Effector memory CD8-positive, alpha-beta T cell (primary cell): ENCODE measurements around the gene MBD5.

Experiments
- ATAC-seq: fragments of 150-1000 bp; cut with Tn5 transposase; replicated peaks from 2 replicates; pipeline ENCODE4 v1.10.0; 2021; ENCODE audit warnings: mild to moderate bottlenecking, moderate library complexity
- DNase-seq, 3 experiments: peaks; one replicate each; pipeline ENCODE4 v3.0.0; 2021
- H3K27ac Mint-ChIP-seq, 2 donors: one replicate each; pipeline ENCODE4 v1.8.0; 2022; ENCODE audit warnings: mild to moderate bottlenecking in 2 of 2, mixed read lengths in 2 of 2, moderate library complexity in 2 of 2
- H3K27me3 Mint-ChIP-seq, 2 donors: one replicate each; pipeline ENCODE4 v1.8.0; 2022; ENCODE audit warnings: mixed read lengths in 2 of 2
- H3K36me3 Mint-ChIP-seq: one replicate; pipeline ENCODE4 v1.8.0; 2022; ENCODE audit warnings: mild to moderate bottlenecking, moderate library complexity, mixed read lengths; ENCODE audit not compliant: insufficient read depth
- H3K4me1 Mint-ChIP-seq, 2 donors: one replicate each; pipeline ENCODE4 v1.8.0; 2022; ENCODE audit warnings: low read depth in 2 of 2, mixed read lengths in 2 of 2
- H3K4me3 Mint-ChIP-seq, 2 donors: one replicate each; pipeline ENCODE4 v1.8.0; 2022; ENCODE audit warnings: mild to moderate bottlenecking in 2 of 2, mixed read lengths in 2 of 2, moderate library complexity in 2 of 2
- H3K9me3 Mint-ChIP-seq, 2 donors: one replicate each; pipeline ENCODE4 v1.8.0; 2022; ENCODE audit warnings: mixed read lengths in 2 of 2

The MBD5 gene

GRCh38 chr2:148221166-148221565 lies 200.3 kb downstream of the MBD5 start:
- Mint-ChIP-seq H3K27me3 (no peaks in the 10 kb centered on the region), H3K4me1 (peaks cover 3 to 7% of the 10 kb centered on the region in 2 donors), H3K36me3 (no peaks in the 10 kb centered on the region), H3K4me3 (no peak overlapping the region), H3K9me3 (peaks cover 0 to 15% of the 10 kb centered on the region in 2 donors), H3K27ac (no peak overlapping the region)
- DNase-seq (no peak), ATAC-seq (no peak)

- no peaks in the 10 kb centered on the region for H3K27me3 Mint-ChIP-seq
- no peak overlapping the region for H3K27ac Mint-ChIP-seq
- no peaks in the 10 kb centered on the region for H3K36me3 Mint-ChIP-seq
- peaks cover 0 to 15% of the 10 kb centered on the region in 2 donors for H3K9me3 Mint-ChIP-seq
- no peak for DNase-seq
- no peak for ATAC-seq
- peaks cover 3 to 7% of the 10 kb centered on the region in 2 donors for H3K4me1 Mint-ChIP-seq
- H3K4me3 Mint-ChIP-seq, result no peak overlapping the region
Observed at GRCh38 chr2:148221926-148222325, 201.0 kb downstream of the MBD5 start.

- ATAC-seq, result no peak
- H3K27me3 Mint-ChIP-seq, result no peaks in the 10 kb centered on the region
- H3K36me3 Mint-ChIP-seq, result peaks cover 12% of the 10 kb centered on the region
- H3K9me3 Mint-ChIP-seq, result peaks cover 1 to 17% of the 10 kb centered on the region in 2 donors
- H3K27ac Mint-ChIP-seq, result no peak overlapping the region
- no peak for DNase-seq
- peaks cover 3 to 10% of the 10 kb centered on the region in 2 donors for H3K4me1 Mint-ChIP-seq
- H3K4me3 Mint-ChIP-seq, result no peak overlapping the region
Observed at GRCh38 chr2:148231858-148232257, 211.0 kb downstream of the MBD5 start.

- Mint-ChIP-seq H3K27me3 (no peaks in the 10 kb centered on the region), H3K9me3 (peaks cover 7 to 19% of the 10 kb centered on the region in 2 donors), H3K27ac (no peak overlapping the region), H3K36me3 (peaks cover 15% of the 10 kb centered on the region), H3K4me3 (no peak overlapping the region), H3K4me1 (peaks cover 3 to 8% of the 10 kb centered on the region in 2 donors)
- ATAC-seq (no peak), DNase-seq (no peak)
Observed at GRCh38 chr2:148234143-148234542, 213.3 kb downstream of the MBD5 start.

- Mint-ChIP-seq H3K27me3 (no peaks in the 10 kb centered on the region), H3K4me3 (no peak overlapping the region), H3K27ac (no peak overlapping the region), H3K4me1 (peaks cover 0 to 2% of the 10 kb centered on the region in 2 donors), H3K9me3 (peaks cover 7 to 9% of the 10 kb centered on the region in 2 donors), H3K36me3 (peaks cover 15% of the 10 kb centered on the region)
- ATAC-seq, result no peak
- no peak for DNase-seq
Observed at GRCh38 chr2:148237911-148238310, 217.0 kb downstream of the MBD5 start.

GRCh38 chr2:148238561-148238960 lies 217.7 kb downstream of the MBD5 start:
- H3K36me3 Mint-ChIP-seq, result peaks cover 15% of the 10 kb centered on the region

GRCh38 chr2:148240838-148241237 lies 219.9 kb downstream of the MBD5 start:
- H3K4me1 Mint-ChIP-seq, result peaks cover 0 to 2% of the 10 kb centered on the region in 2 donors
- DNase-seq, result no peak
- ATAC-seq, result no peak
- peaks cover 7 to 9% of the 10 kb centered on the region in 2 donors for H3K9me3 Mint-ChIP-seq
- no peak overlapping the region for H3K4me3 Mint-ChIP-seq
- H3K27ac Mint-ChIP-seq, result no peak overlapping the region
- H3K36me3 Mint-ChIP-seq, result peaks cover 11% of the 10 kb centered on the region
- H3K27me3 Mint-ChIP-seq, result no peaks in the 10 kb centered on the region

More at GRCh38 chr2:148238561-148238960, 217.7 kb downstream of the MBD5 start:
- no peak for DNase-seq
- Mint-ChIP-seq H3K4me1 (peaks cover 0 to 2% of the 10 kb centered on the region in 2 donors), H3K4me3 (no peak overlapping the region), H3K9me3 (peaks cover 7 to 9% of the 10 kb centered on the region in 2 donors), H3K27ac (no peak overlapping the region), H3K27me3 (no peaks in the 10 kb centered on the region)
- no peak for ATAC-seq

GRCh38 chr2:148244593-148245292 lies 223.9 kb downstream of the MBD5 start:
- Mint-ChIP-seq H3K36me3 (peaks cover 5% of the 10 kb centered on the region), H3K27me3 (no peaks in the 10 kb centered on the region), H3K4me3 (no peak overlapping the region), H3K9me3 (no peaks in the 10 kb centered on the region), H3K27ac (no peak overlapping the region), H3K4me1 (peaks cover 0 to 2% of the 10 kb centered on the region in 2 donors)
- no peak for ATAC-seq
- no peak for DNase-seq

GRCh38 chr2:148251993-148252392 lies 231.1 kb downstream of the MBD5 start:
- no peak for DNase-seq
- Mint-ChIP-seq H3K27me3 (no peaks in the 10 kb centered on the region), H3K4me1 (no peaks in the 10 kb centered on the region), H3K36me3 (peaks cover 2% of the 10 kb centered on the region), H3K27ac (no peak overlapping the region), H3K9me3 (peaks cover 1 to 8% of the 10 kb centered on the region in 2 donors), H3K4me3 (no peak overlapping the region)
- no peak for ATAC-seq

- Mint-ChIP-seq H3K4me1 (no peaks in the 10 kb centered on the region), H3K27me3 (no peaks in the 10 kb centered on the region), H3K9me3 (peaks cover 1 to 8% of the 10 kb centered on the region in 2 donors), H3K36me3 (peaks cover 2% of the 10 kb centered on the region), H3K4me3 (no peak overlapping the region), H3K27ac (no peak overlapping the region)
- ATAC-seq (no peak), DNase-seq (no peak)
Observed at GRCh38 chr2:148252646-148253045, 231.8 kb downstream of the MBD5 start.

GRCh38 chr2:148253685-148254084 lies 232.8 kb downstream of the MBD5 start:
- Mint-ChIP-seq H3K9me3 (peaks cover 1 to 8% of the 10 kb centered on the region in 2 donors), H3K27ac (no peak overlapping the region), H3K36me3 (peaks cover 2% of the 10 kb centered on the region), H3K4me3 (no peak overlapping the region), H3K4me1 (no peaks in the 10 kb centered on the region), H3K27me3 (no peaks in the 10 kb centered on the region)
- ATAC-seq, result no peak
- DNase-seq, result no peak

GRCh38 chr2:148255929-148256328 lies 235.0 kb downstream of the MBD5 start:
- DNase-seq, result no peak
- peaks cover 2% of the 10 kb centered on the region for H3K36me3 Mint-ChIP-seq
- ATAC-seq, result no peak

GRCh38 chr2:148257276-148257675 lies 236.4 kb downstream of the MBD5 start:
- Mint-ChIP-seq H3K27ac (no peak overlapping the region), H3K4me3 (no peak overlapping the region), H3K36me3 (no peaks in the 10 kb centered on the region), H3K9me3 (peaks cover 5 to 16% of the 10 kb centered on the region in 2 donors), H3K4me1 (no peaks in the 10 kb centered on the region), H3K27me3 (no peaks in the 10 kb centered on the region)
- DNase-seq, result no peak
- no peak for ATAC-seq

More at GRCh38 chr2:148255929-148256328, 235.0 kb downstream of the MBD5 start:
- Mint-ChIP-seq H3K9me3 (peaks cover 5 to 16% of the 10 kb centered on the region in 2 donors), H3K4me3 (no peak overlapping the region), H3K27me3 (no peaks in the 10 kb centered on the region), H3K27ac (no peak overlapping the region), H3K4me1 (no peaks in the 10 kb centered on the region)

- ATAC-seq (no peak), DNase-seq (no peak)
- no peaks in the 10 kb centered on the region for H3K36me3 Mint-ChIP-seq
- no peak overlapping the region for H3K27ac Mint-ChIP-seq
- H3K4me1 Mint-ChIP-seq, result peaks cover 0 to 1% of the 10 kb centered on the region in 2 donors
- H3K27me3 Mint-ChIP-seq, result no peaks in the 10 kb centered on the region
- no peak overlapping the region for H3K4me3 Mint-ChIP-seq
- H3K9me3 Mint-ChIP-seq, result peaks cover 5 to 16% of the 10 kb centered on the region in 2 donors
Observed at GRCh38 chr2:148258124-148258523, 237.2 kb downstream of the MBD5 start.
